ENCODE results near the gene MIDN.

Gene MIDN

GRCh38 chr19:1270854-1271527 lies 22.6 kb downstream of the MIDN start:
- no peak for DNase-seq (ENCODE audit: low read depth)

- no peak for DNase-seq (ENCODE audit: low read depth)
Observed at GRCh38 chr19:1271528-1272422, 23.4 kb downstream of the MIDN start.

- peak; percentile 53 for DNase-seq (ENCODE audit: low read depth)
Observed at GRCh38 chr19:1272423-1273262, 24.3 kb downstream of the MIDN start.

GRCh38 chr19:1273263-1274041 lies 25.1 kb downstream of the MIDN start:
- DNase-seq (ENCODE audit: low read depth): peak; percentile 19

- no peak for DNase-seq (ENCODE audit: low read depth)
Observed at GRCh38 chr19:1274081-1274851, 25.9 kb downstream of the MIDN start.

GRCh38 chr19:1274852-1275259 lies 26.5 kb downstream of the MIDN start:
- no peak for DNase-seq (ENCODE audit: low read depth)

GRCh38 chr19:1275260-1275975 lies 27.0 kb downstream of the MIDN start, which contains the start of gene FAM174C:
FAM174C (plus strand) TSS chr19:1275530; CDS start chr19:1275550, 20 bp downstream.
- peak; percentile 98 for DNase-seq (ENCODE audit: low read depth)

- DNase-seq (ENCODE audit: low read depth): no peak
Observed at GRCh38 chr19:1275976-1276627, 27.7 kb downstream of the MIDN start.

GRCh38 chr19:1276628-1277022 lies 28.2 kb downstream of the MIDN start:
- DNase-seq (ENCODE audit: low read depth): no peak

- no peak for DNase-seq (ENCODE audit: low read depth)
Observed at GRCh38 chr19:1277061-1277460, 28.7 kb downstream of the MIDN start.

GRCh38 chr19:1278074-1278473 lies 29.7 kb downstream of the MIDN start:
- DNase-seq (ENCODE audit: low read depth): no peak

- no peak for DNase-seq (ENCODE audit: low read depth)
Observed at GRCh38 chr19:1278713-1279660, 30.6 kb downstream of the MIDN start.

GRCh38 chr19:1279782-1280341 lies 31.5 kb downstream of the MIDN start:
- DNase-seq (ENCODE audit: low read depth): peak; percentile 72

GRCh38 chr19:1280636-1281568 lies 32.5 kb downstream of the MIDN start:
- DNase-seq (ENCODE audit: low read depth): no peak

- DNase-seq (ENCODE audit: low read depth): no peak
Observed at GRCh38 chr19:1281569-1282287, 33.3 kb downstream of the MIDN start.

GRCh38 chr19:1282588-1283206 lies 34.3 kb downstream of the MIDN start:
- DNase-seq (ENCODE audit: low read depth): no peak
